Keratinocyte (primary cell): ENCODE results near the gene AQP7. TPM values are rescaled to one million over a fixed set of nuclear protein-coding genes. Genes with fewer than 3 reads are reported as not detected.

Source experiments
- DNase-seq: peaks from one replicate; pipeline ENCODE4 v3.0.0-alpha.2; 2011; ENCODE audit warnings: low read depth, missing footprints, low spot score
- FAIRE-seq: peaks from 2 replicates; lab custom pipeline; 2011; peaks lifted over from hg19 to GRCh38; lab: Jason Lieb, UNC
- H2AFZ ChIP-seq: 2 replicates; pipeline ENCODE4 v1.6.0; 2012; ENCODE audit warnings: low read length, control low read depth, inconsistent platforms; ENCODE audit not compliant: control insufficient read depth
- H3K27ac ChIP-seq: 2 replicates; pipeline ENCODE4 v1.5.1; 2011; ENCODE audit warnings: low read length; ENCODE audit not compliant: control insufficient read depth, insufficient read depth
- H3K27me3 ChIP-seq: 3 replicates; pipeline ENCODE4 v1.6.0; 2011; ENCODE audit warnings: low read length; ENCODE audit not compliant: control insufficient read depth, insufficient read depth; ENCODE audit errors: extremely low read depth
- H3K36me3 ChIP-seq, 2 experiments: 2 replicates in 1 of 2; 3 replicates in 1 of 2; pipeline ENCODE4 v1.5.1; 2011; ENCODE audit warnings: low read length in 2 of 2, mild to moderate bottlenecking in 1 of 2; ENCODE audit not compliant: control insufficient read depth in 2 of 2, insufficient read depth in 2 of 2; ENCODE audit errors: extremely low read depth in 1 of 2
- H3K4me1 ChIP-seq: 3 replicates; pipeline ENCODE4 v1.5.1; 2011; ENCODE audit warnings: low read length; ENCODE audit not compliant: control insufficient read depth, insufficient read depth; ENCODE audit errors: extremely low read depth
- H3K4me2 ChIP-seq: 3 replicates; pipeline ENCODE4 v1.6.0; 2011; ENCODE audit warnings: low read depth, low read length; ENCODE audit not compliant: control insufficient read depth, insufficient read depth; ENCODE audit errors: extremely low read depth
- H3K4me3 ChIP-seq, 3 experiments: fragments of 200-600 bp in 1 of 3; sonication (generic) in 1 of 3; 2 replicates in 2 of 3; 3 replicates in 1 of 3; pipeline ENCODE4 v1.5.1; 2011 to 2016; ENCODE audit warnings: low read length in 3 of 3, mild to moderate bottlenecking in 3 of 3, control low read depth in 2 of 3, inconsistent platforms in 1 of 3, low read depth in 1 of 3, mixed read lengths in 1 of 3, mixed run types in 1 of 3, moderate library complexity in 1 of 3; ENCODE audit not compliant: control insufficient read depth in 2 of 3, insufficient read depth in 2 of 3; ENCODE audit errors: extremely low read depth in 1 of 3
- H3K79me2 ChIP-seq: 2 replicates; pipeline ENCODE4 v1.6.0; 2012; ENCODE audit warnings: low read length; ENCODE audit not compliant: control insufficient read depth, insufficient read depth
- H3K9ac ChIP-seq: 3 replicates; pipeline ENCODE4 v1.6.0; 2011; ENCODE audit warnings: low read length; ENCODE audit not compliant: control insufficient read depth, insufficient read depth; ENCODE audit errors: extremely low read depth
- H3K9me1 ChIP-seq: 3 replicates; pipeline ENCODE4 v1.6.0; 2011; ENCODE audit warnings: low read length; ENCODE audit not compliant: control insufficient read depth, insufficient read depth; ENCODE audit errors: extremely low read depth
- H3K9me3 ChIP-seq: 2 replicates; pipeline ENCODE4 v1.5.1; 2012; ENCODE audit warnings: low read depth, low read length; ENCODE audit not compliant: control insufficient read depth
- H4K20me1 ChIP-seq: 3 replicates; pipeline ENCODE4 v1.6.0; 2011; ENCODE audit warnings: low read length; ENCODE audit not compliant: control insufficient read depth, insufficient read depth; ENCODE audit errors: extremely low read depth
- EZH2 ChIP-seq: IDR thresholded peaks from one replicate; pipeline ENCODE4 v1.6.1; 2012; ENCODE audit warnings: inconsistent platforms, mild to moderate bottlenecking, low read length, moderate library complexity
- dilution Hi-C: fragments of 300-500 bp; cut with MboI; formaldehyde crosslinking; loops from one replicate; pipeline ENCODE4 v1.7.0; 2020; ENCODE audit warnings: low sequenced_read_pairs; ENCODE audit not compliant: extremely low pct_ligation_motif_present
- polyA plus RNA-seq, 5 experiments: library from polyadenylated mRNA; depleted of rRNA in 3 of 5; stranded (reverse) in 3 of 5; stranded (forward) in 1 of 5; unstranded in 1 of 5; fragments of >200 nt; gene quantifications; 1 replicate in 1 of 5; 2 replicates in 3 of 5; 3 replicates in 1 of 5; pipeline versions ENCODE4 v1.2.1 to v1.2.3, GENCODE V29; 2011 to 2012; ENCODE audit warnings: missing spikeins in 2 of 5, low read depth in 1 of 5, low replicate concordance in 1 of 5
- TF ChIP-seq, protein P1 (sequence below), 3 experiments: IDR thresholded peaks in 1 of 3; conservative IDR thresholded peaks in 1 of 3; optimal IDR thresholded peaks in 1 of 3; 2 replicates in 2 of 3; 3 replicates in 1 of 3; pipeline versions ENCODE3 to v1.5.1; 2011; ENCODE audit warnings: low read length in 3 of 3, mild to moderate bottlenecking in 3 of 3, moderate library complexity in 2 of 3, control low read depth in 1 of 3, inconsistent platforms in 1 of 3; ENCODE audit not compliant: insufficient read depth in 2 of 3; ENCODE audit errors: extremely low read depth in 1 of 3

The AQP7 gene
- polyA plus RNA-seq, 1 donor (not counting 4 experiments of a cell fraction or from before 2014, with no cell fraction given), result not detected

DNA sequence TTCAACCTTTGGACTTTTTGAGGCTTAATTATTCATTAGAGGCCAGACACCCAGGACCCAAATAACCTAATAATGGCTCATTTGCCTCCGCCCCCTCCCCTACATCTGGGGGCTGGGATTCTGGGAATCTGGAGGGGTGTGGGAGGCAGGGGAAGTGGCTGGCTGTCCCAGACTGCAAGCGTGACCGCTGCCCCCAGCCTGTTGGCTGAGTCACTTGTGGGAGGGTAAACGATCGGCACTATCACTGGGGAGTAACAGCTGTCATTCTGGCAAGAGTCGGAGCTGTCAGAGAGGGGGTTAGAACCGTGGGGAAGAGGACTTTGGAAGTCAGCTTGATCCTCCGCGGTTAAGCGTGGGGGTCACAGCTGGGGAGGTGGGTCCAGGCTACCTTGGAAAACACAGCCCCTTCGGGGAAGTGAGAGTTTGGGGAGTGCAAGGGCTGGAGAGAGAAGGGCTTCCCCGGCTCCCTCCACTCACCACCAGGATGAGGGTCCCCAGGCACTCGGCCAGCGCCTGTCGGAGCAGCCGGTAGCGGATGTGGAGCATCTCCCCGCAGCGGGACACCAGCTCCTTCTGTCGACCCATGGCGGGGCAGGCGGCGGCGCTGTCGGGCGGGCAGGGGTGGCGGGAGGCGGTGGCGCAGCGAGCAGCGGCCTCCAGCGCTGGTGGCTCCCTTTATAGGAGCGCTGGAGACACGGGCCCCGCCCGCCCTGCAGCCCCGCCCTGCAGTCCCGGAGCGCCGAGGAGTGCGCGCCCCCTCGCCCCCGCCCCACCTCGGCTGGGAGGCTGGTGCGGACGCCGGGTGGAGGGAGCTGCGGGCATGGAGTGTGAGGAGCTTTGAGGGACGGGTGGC lies 44.8 kb upstream of the AQP7 start, which contains the start of gene AQP3:
AQP3 (minus strand) TSS at position 648 of the 853 bp plus-strand sequence; CDS start at position 585, 63 bp downstream.
- Histone ChIP-seq H3K27ac (peak within 1 kb of the TSS; percentile 77), H3K9ac (peak within 1 kb of the TSS; percentile 66), H2AFZ (peak within 1 kb of the TSS; percentile 76), H3K9me3 (no peaks in the 10 kb centered on the region), H3K4me2 (peak within 1 kb of the TSS; percentile 96), H3K9me1 (no peaks in the 10 kb centered on the region), H3K4me1 (peaks cover 70% of the 10 kb centered on the region), H3K4me3 (peak within 1 kb of the TSS; percentile 39 to 75 (median 66)), H3K27me3 (no peaks in the 10 kb centered on the region), H4K20me1 (no peaks in the 10 kb centered on the region), H3K36me3 (peaks cover 1 to 16% of the 10 kb centered on the region in 2 experiments), H3K79me2 (no peaks in the 10 kb centered on the region)
- FAIRE-seq, result peak; percentile 92
- DNase-seq, result no peak
- TF ChIP-seq, protein P1, sequence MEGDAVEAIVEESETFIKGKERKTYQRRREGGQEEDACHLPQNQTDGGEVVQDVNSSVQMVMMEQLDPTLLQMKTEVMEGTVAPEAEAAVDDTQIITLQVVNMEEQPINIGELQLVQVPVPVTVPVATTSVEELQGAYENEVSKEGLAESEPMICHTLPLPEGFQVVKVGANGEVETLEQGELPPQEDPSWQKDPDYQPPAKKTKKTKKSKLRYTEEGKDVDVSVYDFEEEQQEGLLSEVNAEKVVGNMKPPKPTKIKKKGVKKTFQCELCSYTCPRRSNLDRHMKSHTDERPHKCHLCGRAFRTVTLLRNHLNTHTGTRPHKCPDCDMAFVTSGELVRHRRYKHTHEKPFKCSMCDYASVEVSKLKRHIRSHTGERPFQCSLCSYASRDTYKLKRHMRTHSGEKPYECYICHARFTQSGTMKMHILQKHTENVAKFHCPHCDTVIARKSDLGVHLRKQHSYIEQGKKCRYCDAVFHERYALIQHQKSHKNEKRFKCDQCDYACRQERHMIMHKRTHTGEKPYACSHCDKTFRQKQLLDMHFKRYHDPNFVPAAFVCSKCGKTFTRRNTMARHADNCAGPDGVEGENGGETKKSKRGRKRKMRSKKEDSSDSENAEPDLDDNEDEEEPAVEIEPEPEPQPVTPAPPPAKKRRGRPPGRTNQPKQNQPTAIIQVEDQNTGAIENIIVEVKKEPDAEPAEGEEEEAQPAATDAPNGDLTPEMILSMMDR (optimal IDR thresholded peaks at IDR 0.05 in 1 of 3, IDR thresholded peaks at IDR 0.05 in 1 of 3, conservative IDR thresholded peaks at IDR 0.05 in 1 of 3; ENCODE audit: extremely low read depth in 1 of 3, insufficient read depth in 2 of 3, low read length in 3 of 3), result peak in 1 of 3 experiments; percentile 28
- no peak for TF ChIP-seq EZH2
- dilution Hi-C loops, result no loop called here

DNA sequence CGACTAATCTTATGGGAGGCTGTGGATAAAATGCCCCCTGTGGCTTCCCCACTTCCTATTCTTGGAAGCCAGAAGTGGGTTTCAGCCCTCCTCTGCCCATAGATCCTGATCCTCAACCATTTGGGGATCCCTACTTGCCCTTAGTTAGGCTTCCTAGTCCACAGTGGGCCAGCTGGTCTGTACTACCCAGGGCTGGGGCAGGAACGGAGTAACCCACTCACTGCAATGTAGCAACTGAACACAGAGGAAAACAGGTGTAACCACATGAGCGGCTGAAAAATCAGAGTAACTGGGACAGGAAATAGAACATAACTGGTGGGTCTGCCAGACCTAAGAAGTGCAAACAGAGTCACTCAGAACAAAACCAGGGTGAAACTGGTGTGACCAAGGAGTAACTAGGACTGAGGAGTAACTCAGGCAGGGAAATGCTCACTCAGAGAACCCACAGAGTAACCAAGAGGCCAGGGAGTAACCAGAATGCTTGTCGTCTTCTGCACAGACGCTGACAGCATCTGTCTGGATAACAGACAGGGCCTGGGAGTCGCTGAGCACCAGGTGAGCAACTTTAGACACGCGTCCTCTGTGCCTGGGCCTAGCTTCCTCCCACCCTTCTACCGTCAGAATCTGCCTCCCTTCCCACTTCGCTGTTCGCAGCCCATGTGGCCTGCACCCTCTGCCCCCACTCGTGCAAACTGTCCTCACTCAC lies 44.0 kb upstream of the AQP7 start:
- H3K27me3 ChIP-seq, result no peaks in the 10 kb centered on the region
- H3K9me3 ChIP-seq, result no peaks in the 10 kb centered on the region
- peak overlapping the region; percentile 66 for H3K9ac ChIP-seq
- H3K9me1 ChIP-seq, result no peaks in the 10 kb centered on the region
- no peak overlapping the region for H2AFZ ChIP-seq
- H3K79me2 ChIP-seq, result no peaks in the 10 kb centered on the region
- H3K36me3 ChIP-seq, result peaks cover 2 to 21% of the 10 kb centered on the region in 2 experiments
- dilution Hi-C loops, result no loop called here
- peaks cover 68% of the 10 kb centered on the region for H3K4me1 ChIP-seq
- FAIRE-seq (peak; percentile 85), DNase-seq (no peak)
- no peaks in the 10 kb centered on the region for H4K20me1 ChIP-seq
- peak overlapping the region; percentile 39 to 75 (median 66) for H3K4me3 ChIP-seq
- TF ChIP-seq, protein P1 (optimal IDR thresholded peaks at IDR 0.05 in 1 of 3, IDR thresholded peaks at IDR 0.05 in 1 of 3, conservative IDR thresholded peaks at IDR 0.05 in 1 of 3; ENCODE audit: extremely low read depth in 1 of 3, insufficient read depth in 2 of 3, low read length in 3 of 3), result no peak
- TF ChIP-seq EZH2, result no peak
- peak overlapping the region; percentile 96 for H3K4me2 ChIP-seq
- peak overlapping the region; percentile 39 for H3K27ac ChIP-seq
